Measurements from ENCODE around the gene ASPDH. TPM values are rescaled to one million over a fixed set of nuclear protein-coding genes. Genes with fewer than 3 reads are reported as not detected.

ASPDH gene
- total RNA-seq, 4 donors from 2014 or later: not detected

- intact Hi-C loops (cut with DNase I; ENCODE audit: low total_unique reads) (no loop called here), in situ Hi-C loops (cut with MboI; ENCODE audit: low pct_ligation_motif_present in 1 of 4, low pct_unique_long_range_greater_than_20kb in 1 of 4, low sequenced_read_pairs in 3 of 4) (loop anchor here in 3 of 4 donors (10.0 to 25.0 kb wide), 2 partner anchors 237 to 240 kb away; partner anchors contain the start of gene ACP4 (in 2 of the 3))
- DNase-seq: no peak
- TF ChIP-seq EP300 (IDR thresholded peaks at IDR 0.05; ENCODE audit: low read depth) (no peak), POLR2AphosphoS5 (IDR thresholded peaks at IDR 0.05) (no peak), POLR2A (IDR thresholded peaks at IDR 0.05) (no peak), CTCF (IDR thresholded peaks at IDR 0.05) (no peak)
- peaks cover 0 to 4% (median 0%) of the 10 kb centered on the region in 4 donors for H3K4me1 ChIP-seq
- WGBS, 2 donors (ENCODE audit: low coverage in 1 of 2): 68 to 80% methylated on average over 3 to 18 of the region's 18 CpGs
- H3K4me3 ChIP-seq: no peak overlapping the region
- H3K36me3 ChIP-seq: no peaks in the 10 kb centered on the region
- peaks cover 33% of the 10 kb centered on the region for H3K27me3 ChIP-seq
- H3K9me3 ChIP-seq: no peaks in the 10 kb centered on the region
- H3K27ac ChIP-seq: no peak overlapping the region
Measured at GRCh38 chr19:50547385-50548190, 33.9 kb upstream of the ASPDH start.

GRCh38 chr19:50546527-50547221, 33.0 kb upstream of the ASPDH start:
- no peaks in the 10 kb centered on the region for H3K36me3 ChIP-seq
- H3K4me1 ChIP-seq: peaks cover 0 to under 1% (median 0%) of the 10 kb centered on the region in 4 donors
- no peak for DNase-seq
- intact Hi-C loops (cut with DNase I; ENCODE audit: low total_unique reads) (no loop called here), in situ Hi-C loops (cut with MboI; ENCODE audit: low pct_ligation_motif_present in 1 of 4, low pct_unique_long_range_greater_than_20kb in 1 of 4, low sequenced_read_pairs in 3 of 4) (loop anchor here in 3 of 4 donors (10.0 to 25.0 kb wide), 2 partner anchors 238 to 241 kb away; partner anchors contain the start of gene ACP4 (in 2 of the 3))
- no peak overlapping the region for H3K4me3 ChIP-seq
- H3K27ac ChIP-seq: no peak overlapping the region
- peaks cover 26% of the 10 kb centered on the region for H3K27me3 ChIP-seq
- TF ChIP-seq EP300 (IDR thresholded peaks at IDR 0.05; ENCODE audit: low read depth) (no peak), POLR2AphosphoS5 (IDR thresholded peaks at IDR 0.05) (no peak), CTCF (IDR thresholded peaks at IDR 0.05) (no peak), POLR2A (IDR thresholded peaks at IDR 0.05) (no peak)
- H3K9me3 ChIP-seq: no peaks in the 10 kb centered on the region
- WGBS, 2 donors (ENCODE audit: low coverage in 1 of 2): 58% methylated on average over 26 of the region's 29 CpGs; no CpG with 5 or more reads in 1 of the 2 donors

- no peak for DNase-seq
- in situ Hi-C loops (cut with MboI; ENCODE audit: low pct_ligation_motif_present in 1 of 4, low pct_unique_long_range_greater_than_20kb in 1 of 4, low sequenced_read_pairs in 3 of 4): loop anchor here in 3 of 4 donors (10.0 to 25.0 kb wide), 2 partner anchors 242 to 244 kb away; partner anchors contain the start of gene ACP4 (in 2 of the 3)
- H3K4me3 ChIP-seq: no peak overlapping the region
- TF ChIP-seq CTCF (IDR thresholded peaks at IDR 0.05): no peak
- no peak for TF ChIP-seq POLR2A (IDR thresholded peaks at IDR 0.05)
- TF ChIP-seq EP300 (IDR thresholded peaks at IDR 0.05; ENCODE audit: low read depth): no peak
- no peak for TF ChIP-seq POLR2AphosphoS5 (IDR thresholded peaks at IDR 0.05)
- H3K27me3 ChIP-seq: no peaks in the 10 kb centered on the region
- no peaks in the 10 kb centered on the region for H3K4me1 ChIP-seq
- intact Hi-C loops (cut with DNase I; ENCODE audit: low total_unique reads): no loop called here
- H3K36me3 ChIP-seq: no peaks in the 10 kb centered on the region
- no peaks in the 10 kb centered on the region for H3K9me3 ChIP-seq
- H3K27ac ChIP-seq: no peak overlapping the region
- WGBS, 2 donors (ENCODE audit: low coverage in 1 of 2): 86% methylated on average over 20 of the region's 21 CpGs; no CpG with 5 or more reads in 1 of the 2 donors
Measured at GRCh38 chr19:50542943-50543342, 29.2 kb upstream of the ASPDH start.

GRCh38 chr19:50537769-50538230, 24.1 kb upstream of the ASPDH start:
- peaks cover 0 to 2% of the 10 kb centered on the region in 2 donors for H3K9me3 ChIP-seq
- no peaks in the 10 kb centered on the region for H3K4me1 ChIP-seq
- H3K4me3 ChIP-seq: no peak overlapping the region
- no peak for TF ChIP-seq POLR2A (IDR thresholded peaks at IDR 0.05)
- no peak for TF ChIP-seq POLR2AphosphoS5 (IDR thresholded peaks at IDR 0.05)
- peak; percentile 49 to 68 (median 57) for TF ChIP-seq CTCF (IDR thresholded peaks at IDR 0.05)
- TF ChIP-seq EP300 (IDR thresholded peaks at IDR 0.05; ENCODE audit: low read depth): no peak
- H3K27me3 ChIP-seq: no peaks in the 10 kb centered on the region
- no peak overlapping the region for H3K27ac ChIP-seq
- WGBS, 2 donors (ENCODE audit: low coverage in 1 of 2): 17 to 22% methylated on average over 5 to 15 of the region's 15 CpGs
- intact Hi-C loops (cut with DNase I; ENCODE audit: low total_unique reads): no loop called here
- peak; percentile 76 for DNase-seq
- in situ Hi-C loops (cut with MboI; ENCODE audit: low pct_ligation_motif_present in 1 of 4, low pct_unique_long_range_greater_than_20kb in 1 of 4, low sequenced_read_pairs in 3 of 4): loop anchor here in 2 of 4 donors (25.0 kb wide), 1 partner anchor 250 kb away; the partner anchor contains the start of gene ACP4 (in 2 of the 2)
- no peaks in the 10 kb centered on the region for H3K36me3 ChIP-seq

Data from transverse colon (tissue), 4 donors.